NT2/D1 (cell line): ENCODE results near the gene SPOP.

Experiments
- SUZ12 ChIP-seq: IDR thresholded peaks from 2 replicates; pipeline ENCODE4 v1.6.1; 2011; ENCODE audit not compliant: insufficient read length, insufficient read depth; ENCODE audit errors: extremely low read depth
- YY1 ChIP-seq: IDR thresholded peaks from 2 replicates; pipeline ENCODE4 v1.6.1; 2011; ENCODE audit not compliant: insufficient read length, insufficient read depth
- ZNF274 ChIP-seq: IDR thresholded peaks from 2 replicates; pipeline ENCODE4 v1.6.1; 2011; ENCODE audit warnings: mild to moderate bottlenecking, low read depth, low read length

DNA sequence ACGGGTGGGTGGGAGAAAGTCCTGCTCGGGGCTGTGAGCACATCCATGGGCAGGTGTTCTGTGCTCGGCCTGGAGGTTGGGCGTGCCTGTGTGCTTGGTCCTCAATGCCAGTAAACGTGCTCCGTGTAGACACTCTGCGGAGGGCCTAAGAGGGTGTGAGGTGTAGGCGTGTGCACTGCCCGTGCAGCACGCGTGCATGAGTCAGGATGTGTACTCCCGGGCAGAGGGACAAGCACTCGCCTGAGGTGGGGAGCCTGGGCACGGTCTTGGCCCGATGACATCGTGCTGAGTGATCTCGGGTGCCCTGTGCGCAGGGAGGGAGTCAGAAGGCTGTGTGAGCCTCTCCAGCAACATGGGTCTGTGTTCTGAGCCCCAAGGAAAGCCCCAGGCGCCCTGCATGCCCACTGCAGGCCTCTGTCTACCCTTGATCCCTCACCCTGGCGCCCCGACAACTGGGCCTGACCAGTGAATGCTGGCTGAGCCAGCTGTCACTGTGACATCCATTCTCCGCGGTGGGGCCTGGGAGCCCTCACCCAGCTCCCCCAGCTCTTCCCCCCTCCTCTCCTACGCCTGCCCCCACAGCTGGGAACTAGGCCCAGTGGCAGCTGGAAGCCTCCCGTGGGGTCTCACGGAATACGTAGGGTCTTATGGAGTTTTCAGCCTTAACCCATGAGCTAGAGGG lies 125.7 kb downstream of the SPOP start:
- no peak for TF ChIP-seq YY1
- TF ChIP-seq ZNF274, result no peak
- no peak for TF ChIP-seq SUZ12
